ENCODE measurements around the gene TLX2.
"Not testable (repeated sequence)": the region's sequence is repeated elsewhere in the genome, so short reads cannot be mapped to it uniquely, and the experiment has no call there.

Gene TLX2

DNA sequence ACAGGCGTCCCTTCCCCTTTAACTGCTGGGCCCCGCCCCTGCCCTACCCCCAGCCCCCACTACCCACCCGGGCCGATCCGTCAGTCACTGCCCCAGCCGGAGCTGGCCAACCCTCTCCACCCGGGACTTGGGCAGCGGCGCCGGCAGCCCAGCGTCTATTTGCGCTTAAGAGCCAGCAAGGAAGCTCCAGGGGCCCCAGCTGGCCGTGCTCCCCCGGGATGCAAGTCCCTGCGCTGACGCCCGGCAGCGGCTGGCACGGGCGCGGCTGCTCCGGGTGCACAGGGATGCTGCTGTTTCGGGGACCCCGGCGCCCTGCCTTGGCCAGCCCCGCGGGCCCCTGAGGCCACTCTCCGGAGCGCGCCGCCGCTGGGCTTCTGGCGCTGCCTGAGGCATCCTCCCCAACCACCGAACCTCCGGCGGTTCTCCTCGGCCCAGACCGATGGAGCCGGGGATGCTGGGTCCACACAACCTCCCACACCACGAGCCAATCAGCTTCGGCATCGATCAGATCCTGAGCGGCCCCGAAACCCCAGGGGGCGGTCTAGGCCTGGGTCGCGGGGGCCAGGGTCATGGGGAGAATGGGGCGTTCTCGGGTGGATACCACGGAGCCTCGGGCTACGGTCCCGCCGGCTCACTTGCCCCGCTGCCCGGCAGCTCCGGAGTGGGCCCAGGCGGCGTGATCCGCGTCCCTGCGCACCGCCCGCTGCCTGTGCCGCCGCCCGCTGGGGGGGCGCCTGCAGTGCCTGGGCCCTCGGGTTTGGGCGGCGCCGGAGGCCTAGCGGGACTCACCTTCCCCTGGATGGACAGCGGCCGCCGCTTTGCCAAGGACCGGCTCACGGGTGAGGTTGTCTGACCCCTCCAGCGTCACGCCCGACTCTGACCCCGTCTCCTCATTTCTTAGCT is at the start of gene TLX2:
Gene TLX2 (plus strand): TSS at position 83 of the 903 bp plus-strand sequence. CDS start 357 bp downstream, at position 440.
- DNase-seq (ENCODE audit: low read depth in 2 of 2), result no peak

DNA sequence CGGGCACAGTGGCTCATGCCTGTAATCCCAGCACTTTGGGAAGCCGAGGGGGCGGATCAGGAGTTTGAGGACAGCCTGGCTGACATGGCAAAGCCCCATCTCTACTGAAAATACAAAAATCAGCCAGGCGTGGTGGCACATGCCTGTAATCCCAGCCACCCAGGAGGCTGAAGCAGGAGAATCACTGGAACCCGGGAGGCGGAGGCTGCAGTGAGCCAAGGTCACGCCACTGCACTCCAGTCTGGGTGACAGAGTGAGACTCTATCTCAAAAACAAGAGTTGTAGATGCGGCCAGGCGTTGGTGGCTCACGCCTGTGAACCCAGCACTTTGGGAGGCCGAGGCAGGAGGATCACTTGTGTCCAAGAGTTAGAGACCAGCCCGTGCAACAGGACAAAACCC is 43.5 kb upstream of the TLX2 start:
- not testable (repeated sequence) for DNase-seq (ENCODE audit: low read depth in 2 of 2)

DNA sequence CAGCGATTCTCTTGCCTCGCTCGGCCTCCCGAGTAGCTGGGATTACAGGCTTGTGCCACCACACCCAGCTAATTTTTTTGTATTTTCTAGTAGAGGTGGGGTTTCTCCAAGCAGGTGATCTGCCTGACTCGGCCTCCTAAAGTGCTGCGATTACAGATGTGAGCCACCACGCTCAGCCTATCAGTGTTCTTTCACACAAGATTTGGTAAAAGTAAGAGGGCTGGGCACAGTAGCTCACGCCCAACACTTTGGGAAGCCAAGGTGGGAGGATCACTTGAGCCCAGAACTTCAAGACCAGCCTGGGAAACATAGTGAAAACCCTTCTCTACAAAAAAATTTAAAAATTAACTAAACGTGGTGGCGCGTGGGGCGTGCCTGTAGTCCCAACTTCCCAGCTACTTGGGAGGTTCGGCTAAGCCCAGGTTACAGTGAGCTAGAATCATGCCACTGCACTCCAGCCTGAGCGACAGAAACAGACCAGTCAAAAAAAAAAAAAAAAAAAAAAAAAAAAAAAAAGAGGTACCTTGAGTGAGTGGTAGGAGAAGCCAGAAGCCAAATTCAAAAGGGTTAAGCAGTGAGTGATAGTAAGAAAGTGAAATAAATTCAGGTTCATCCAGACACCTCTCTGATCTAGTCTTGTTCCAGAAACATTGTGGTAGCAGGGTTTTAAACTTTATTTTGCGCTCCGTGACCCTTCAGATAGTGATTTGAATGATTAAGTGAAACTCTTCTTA is 42.8 kb upstream of the TLX2 start:
- no peak for DNase-seq (ENCODE audit: low read depth in 2 of 2)

DNA sequence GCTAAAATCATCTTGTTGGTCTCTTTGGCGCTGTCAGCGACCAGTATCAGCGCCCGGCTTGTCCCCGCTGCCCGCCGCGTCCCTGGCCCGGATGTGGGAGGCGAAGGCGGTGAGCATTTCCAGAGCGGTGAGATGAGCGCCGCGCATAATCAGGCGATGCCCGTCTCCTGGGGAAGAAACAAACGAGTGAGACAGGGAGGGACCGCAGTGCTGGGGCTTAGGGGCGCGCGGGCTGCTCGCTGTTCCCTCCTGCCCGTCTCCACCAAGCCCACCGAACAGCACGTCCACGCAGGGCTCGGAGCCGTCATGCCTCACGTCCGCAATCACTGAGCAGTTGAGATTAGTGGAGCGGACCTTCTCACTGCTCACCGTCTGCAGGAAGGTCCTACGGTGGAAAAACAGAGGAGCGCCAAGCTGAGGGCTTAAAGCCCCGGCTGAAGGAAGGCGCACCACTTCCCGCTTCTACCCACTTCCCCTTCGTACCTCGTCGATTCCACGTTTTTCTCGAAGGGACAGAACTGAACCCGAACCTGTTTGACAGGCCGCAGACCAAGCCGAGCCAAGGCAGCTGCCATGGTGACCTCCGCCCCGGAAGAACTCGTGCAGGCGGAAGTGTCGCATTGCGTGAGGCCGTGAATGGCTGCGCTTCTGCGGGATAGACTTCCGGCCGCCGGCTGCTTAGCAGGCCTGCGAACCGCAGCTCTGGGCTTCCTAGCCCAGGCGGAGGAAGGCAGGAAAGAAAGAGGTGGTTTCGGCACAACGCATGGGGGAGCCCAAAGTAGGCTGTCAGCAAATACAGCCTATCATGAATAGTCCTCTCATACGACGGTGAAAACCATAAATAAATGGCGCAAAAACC is 41.9 kb upstream of the TLX2 start, which contains the start of gene MRPL53:
Gene MRPL53 (minus strand): TSS at position 595 of the 859 bp plus-strand sequence. CDS start 20 bp downstream, at position 575.
- DNase-seq (ENCODE audit: low read depth in 2 of 2), result peak; percentile 95 to 96

DNA sequence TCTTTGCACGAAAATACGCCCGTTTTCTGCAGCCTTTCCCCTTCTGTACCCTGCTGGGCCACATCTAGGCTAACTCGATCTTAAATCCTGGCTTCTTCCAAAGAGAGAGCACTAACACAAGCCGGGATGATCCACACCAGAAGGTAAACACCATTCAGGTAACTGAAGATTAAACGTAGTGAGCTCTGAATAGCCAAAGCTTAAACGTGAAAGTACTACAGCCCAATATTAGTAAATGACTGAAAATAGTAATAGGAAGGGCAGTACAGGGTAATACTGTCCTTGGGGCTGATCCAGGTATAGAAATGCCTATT is 41.3 kb upstream of the TLX2 start:
- DNase-seq (ENCODE audit: low read depth in 2 of 2), result no peak

DNA sequence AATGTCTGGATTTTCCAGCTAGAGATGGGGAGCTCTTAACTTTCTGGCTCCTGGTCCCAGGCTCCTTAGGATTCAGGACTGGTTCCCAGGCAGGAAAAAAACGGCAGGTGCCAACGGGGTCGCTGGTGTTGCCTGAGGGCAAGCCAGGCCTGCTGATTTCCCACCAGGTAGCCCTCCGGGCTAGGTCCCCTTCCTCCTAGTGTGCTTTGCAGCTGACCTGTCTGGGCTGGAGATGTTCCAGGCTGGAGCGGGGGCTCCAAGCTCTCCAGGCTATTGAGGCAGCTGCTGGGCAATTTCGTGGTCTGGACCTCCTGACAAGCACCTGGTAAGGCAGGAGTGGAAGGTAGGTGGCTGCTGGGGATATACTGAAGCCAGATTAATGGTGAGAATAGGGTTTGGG is 39.8 kb upstream of the TLX2 start:
- DNase-seq (ENCODE audit: low read depth in 2 of 2), result no peak

DNA sequence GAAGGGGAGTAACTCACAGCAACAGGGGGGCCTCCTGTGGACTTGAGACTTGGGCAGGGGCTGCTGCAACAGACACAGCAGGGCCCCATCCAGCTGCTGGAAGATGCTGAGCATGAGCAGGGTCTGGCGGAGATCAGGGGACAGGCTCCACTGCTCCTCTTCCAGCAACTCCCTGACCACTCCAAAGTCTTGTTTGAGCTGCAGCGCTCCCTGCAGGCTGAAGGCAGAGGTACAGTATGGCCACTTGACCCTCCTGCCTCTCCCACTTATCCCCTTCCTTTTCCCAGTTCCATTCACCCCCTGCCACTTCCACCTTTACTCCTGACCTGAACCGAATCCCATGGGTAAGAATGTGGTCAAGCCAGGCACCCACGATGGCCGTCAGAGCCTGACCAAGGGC is 39.4 kb upstream of the TLX2 start:
- no peak for DNase-seq (ENCODE audit: low read depth in 2 of 2)

DNA sequence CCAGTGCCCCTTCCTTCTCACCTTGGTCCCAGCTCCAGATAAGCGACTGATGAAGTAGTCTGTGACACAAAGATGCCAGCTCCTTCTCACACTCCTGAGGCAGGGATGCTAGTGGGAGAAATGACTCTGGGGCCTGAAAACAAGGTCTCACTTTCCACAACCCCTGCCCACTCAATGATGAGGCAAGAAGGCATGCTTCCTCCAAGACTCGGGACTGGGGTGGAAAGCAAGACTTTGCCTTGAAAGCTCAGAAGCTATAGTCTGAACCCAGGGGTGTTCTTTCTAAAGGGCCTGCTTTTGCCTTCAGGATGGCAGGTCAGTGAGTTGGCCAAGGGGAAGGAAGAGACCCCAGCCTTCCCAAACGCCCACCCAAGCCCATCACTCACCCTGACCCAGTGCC is 32.8 kb upstream of the TLX2 start:
- no peak for DNase-seq (ENCODE audit: low read depth in 2 of 2)

DNA sequence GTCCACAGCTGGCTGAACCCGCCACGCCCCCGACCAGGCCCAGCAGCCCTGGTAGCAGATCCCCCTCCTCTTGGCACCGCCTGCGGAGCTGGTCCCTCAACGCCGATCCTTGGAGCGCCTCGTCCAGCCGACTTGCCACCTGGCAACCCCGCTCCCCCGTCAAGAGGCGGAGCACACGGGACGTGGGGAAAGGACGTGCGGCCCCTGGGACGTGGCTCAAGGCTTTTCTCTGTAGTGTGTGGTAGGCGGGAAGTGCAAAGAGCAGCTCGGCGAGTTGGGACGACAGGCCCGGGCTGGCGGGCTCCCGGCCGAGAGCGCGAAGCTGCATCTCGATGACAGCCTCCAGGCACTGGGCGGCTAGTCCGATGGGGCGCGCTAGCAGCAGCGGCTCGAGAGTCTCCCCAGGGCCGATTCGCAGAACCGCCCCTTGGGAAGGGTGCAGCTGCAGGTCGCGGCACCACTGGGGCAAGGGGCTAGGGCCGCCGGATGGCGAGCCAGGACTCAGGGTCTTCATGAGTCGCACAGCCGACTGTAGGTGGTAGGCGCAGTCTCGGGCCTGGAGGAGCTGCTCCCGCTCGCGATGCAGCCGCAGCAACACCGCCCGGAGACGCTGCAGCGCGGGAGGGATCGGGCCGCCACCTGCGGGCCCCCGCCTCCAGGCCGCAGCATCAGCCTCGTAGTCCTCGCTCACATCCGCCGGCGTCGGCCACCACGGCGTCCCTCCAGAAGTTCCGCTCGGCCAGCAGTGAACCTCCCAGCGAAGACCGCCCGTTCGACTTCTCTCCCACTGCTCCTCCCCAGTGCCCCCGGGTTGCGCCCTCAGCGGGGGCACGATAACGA is 32.1 kb upstream of the TLX2 start:
- DNase-seq (ENCODE audit: low read depth in 2 of 2), result peak in 1 of 2 donors; percentile 44

DNA sequence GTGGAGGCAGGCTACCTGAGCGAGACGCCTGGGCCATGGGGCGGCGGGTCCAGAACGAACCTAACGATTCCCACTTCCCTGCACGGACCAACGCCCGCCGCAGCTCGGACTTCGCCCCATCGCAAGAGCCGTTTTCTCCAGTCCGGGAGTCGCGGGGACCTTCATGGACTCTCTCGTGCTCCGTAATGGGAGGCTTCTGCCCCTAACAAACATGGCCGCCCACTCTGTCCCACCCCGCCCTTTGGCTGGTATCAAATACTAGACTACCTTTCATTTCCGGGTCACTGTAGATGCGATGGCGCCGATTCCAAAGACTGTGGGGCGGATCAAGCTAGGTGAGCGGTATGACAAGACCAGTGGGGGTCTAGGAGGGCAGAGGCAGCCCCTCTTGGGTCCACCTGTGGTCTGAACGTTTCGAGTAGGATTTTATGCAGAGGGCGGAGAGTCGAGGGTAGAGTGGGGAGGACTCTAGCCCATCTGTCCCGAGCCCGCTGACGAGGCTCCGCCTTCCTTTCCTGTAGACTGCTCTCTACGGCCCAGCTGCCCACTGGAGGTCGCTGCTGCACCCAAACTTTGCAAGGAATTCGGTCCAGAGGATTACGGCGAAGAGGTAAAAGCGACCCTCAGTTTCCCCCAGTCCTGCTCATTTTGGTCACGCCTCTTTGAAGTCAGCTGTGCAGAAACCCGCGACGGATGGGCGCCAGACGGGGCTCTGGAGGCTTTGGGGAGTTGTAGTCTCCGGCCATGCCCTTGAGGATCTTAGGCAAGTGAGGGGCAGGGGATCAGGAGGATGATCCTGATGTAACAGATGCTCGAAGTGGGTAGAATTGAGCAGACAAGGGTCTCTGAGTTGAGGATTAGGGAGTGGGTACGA is 31.2 kb upstream of the TLX2 start, which contains the start of the genes CCDC142 and TTC31:
Gene CCDC142 (minus strand): TSS at position 198 of the 874 bp plus-strand sequence. CDS start 161 bp downstream, at position 37.
Gene TTC31 (plus strand): TSS at position 281 of the 874 bp plus-strand sequence. CDS start 15 bp downstream, at position 296.
- peak; percentile 84 to 92 for DNase-seq (ENCODE audit: low read depth in 2 of 2)

DNA sequence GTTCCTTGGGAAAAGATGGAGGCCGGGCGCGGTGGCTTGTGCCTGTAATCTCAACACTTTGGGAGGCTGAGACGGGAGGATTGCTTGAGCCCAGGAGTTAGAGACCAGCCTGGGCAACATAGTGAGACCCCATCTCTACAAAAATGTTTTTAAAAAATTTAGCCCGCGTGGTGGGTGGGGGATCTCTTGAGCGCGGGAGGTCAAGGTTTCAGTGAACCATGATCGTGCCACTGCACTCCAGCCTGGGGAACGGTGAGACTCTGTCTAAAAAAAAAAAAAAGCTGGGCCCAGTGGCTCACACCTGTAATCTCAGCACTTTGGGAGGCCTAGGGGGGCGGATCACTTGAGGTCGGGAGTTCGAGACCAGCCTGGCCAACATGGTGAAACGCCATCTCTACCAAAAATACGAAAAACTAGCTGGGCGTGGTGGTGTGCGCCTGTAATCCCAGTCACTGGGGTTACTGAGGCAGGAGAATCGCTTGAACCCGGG is 30.5 kb upstream of the TLX2 start:
- DNase-seq (ENCODE audit: low read depth in 2 of 2), result not testable (repeated sequence)

DNA sequence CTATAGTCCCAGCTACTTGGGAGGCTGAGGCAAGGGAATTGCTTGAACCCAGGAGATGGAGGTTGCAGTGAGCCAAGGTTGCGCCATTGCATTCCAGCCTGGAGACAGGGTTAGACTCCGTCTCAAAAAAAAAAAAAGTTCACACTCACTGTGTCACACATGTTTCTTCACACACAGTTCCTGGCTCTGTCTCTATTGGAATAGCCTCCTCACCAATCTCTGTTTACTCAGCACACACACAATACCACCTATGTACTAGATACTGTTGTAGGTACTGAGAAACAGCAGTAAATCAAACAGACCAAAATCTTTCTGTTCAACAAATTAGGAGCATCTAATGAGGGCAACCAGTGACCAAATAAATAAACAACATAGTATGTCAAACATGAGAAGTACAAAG is 28.1 kb upstream of the TLX2 start:
- DNase-seq (ENCODE audit: low read depth in 2 of 2), result no peak

DNA sequence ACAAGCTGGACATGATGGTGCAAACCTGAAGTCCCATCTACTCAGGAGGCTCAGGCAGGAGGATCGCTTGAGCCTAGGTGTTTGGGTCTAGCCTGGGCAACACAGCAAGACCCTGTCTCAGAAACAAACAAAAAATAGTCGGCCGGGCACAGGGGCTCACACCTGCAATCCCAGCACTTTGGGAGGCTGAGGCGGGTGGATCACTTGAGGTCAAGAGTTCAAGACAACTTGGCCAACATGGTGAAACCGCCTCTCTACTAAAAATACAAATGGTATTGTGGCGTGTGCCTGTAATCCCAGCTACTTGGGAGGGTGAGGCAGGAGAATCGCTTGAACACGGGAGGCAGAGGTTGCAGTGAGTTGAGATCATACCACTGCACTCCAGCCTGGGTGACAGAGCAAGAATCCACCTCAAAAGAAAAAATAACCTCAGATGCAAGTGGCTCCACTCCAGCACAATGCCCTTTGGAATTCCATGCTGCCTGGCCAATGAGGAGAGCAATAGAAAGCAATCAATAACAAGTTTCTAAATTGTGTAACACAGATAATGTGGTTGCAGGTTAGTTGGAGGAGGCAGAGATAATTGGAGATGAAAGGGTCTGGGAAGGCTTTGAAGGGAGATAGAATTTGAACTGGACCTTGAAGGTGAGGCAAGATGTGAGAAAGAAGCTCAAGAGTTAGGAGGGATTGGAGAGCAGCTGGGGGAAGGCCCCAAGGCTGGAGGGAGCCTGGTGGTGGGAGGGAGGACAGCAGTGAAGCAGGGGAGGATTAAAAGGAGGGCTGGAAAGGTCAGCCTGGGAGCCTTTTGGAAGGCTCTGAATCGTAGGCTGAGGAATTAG is 25.4 kb upstream of the TLX2 start:
- no peak for DNase-seq (ENCODE audit: low read depth in 2 of 2)

DNA sequence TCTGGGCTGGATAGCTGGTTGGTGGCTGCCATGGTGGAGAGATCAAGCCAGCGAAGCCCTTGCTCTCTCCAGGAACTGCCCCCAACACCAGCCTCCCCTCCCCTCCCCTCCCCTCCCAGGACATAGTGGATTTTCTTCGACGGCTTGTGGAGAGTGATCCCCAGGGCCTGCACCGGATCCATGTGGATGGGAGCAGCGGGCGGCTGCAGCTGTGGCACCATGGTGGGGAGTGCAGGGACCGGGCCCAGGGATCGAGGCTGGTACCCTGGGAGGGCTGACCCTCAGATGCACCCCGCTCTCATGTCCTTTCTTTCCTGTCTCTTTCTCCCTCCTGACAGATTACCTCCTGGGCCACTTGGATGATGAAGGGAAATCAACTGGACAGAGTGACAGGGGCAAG is 24.3 kb upstream of the TLX2 start:
- no peak for DNase-seq (ENCODE audit: low read depth in 2 of 2)

DNA sequence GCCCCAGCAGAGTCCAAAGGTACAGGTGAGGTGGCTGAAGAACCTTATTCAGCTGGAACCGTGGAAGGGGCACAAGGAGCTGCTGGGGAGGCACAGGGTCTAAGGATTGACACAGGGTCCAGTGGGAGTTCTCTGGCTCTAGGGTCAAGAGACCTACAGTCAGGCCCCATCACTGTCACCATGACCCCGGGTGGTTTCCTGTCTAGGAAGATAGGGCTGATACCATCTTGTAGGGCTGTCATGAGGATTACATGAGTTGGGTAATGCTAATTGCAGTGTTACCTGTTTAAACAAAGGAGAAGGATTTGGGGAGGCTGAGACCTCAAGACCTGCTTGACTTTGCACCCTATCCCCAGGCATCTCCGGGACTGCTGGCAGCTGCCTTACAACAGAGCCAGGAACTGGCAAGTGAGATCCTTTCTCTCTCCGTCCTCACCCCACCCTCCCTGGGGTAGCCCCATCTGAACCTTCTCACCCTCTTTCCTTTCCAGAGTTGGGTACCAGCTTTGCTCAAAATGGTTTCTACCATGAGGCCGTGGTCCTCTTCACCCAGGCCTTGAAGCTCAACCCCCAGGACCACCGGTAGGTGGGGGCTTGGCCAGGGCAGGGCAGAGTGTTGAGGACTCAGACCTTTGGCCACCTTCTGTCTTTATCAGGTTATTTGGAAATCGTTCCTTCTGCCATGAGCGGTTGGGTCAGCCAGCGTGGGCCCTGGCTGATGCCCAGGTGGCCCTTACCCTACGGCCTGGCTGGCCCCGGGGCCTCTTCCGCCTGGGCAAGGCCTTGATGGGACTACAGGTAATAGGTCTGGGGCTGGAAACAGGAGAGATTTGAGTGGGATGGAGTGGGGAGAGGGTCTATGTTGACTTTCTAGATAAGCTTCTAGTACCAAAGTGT is 22.4 kb upstream of the TLX2 start:
- no peak for DNase-seq (ENCODE audit: low read depth in 2 of 2)

DNA sequence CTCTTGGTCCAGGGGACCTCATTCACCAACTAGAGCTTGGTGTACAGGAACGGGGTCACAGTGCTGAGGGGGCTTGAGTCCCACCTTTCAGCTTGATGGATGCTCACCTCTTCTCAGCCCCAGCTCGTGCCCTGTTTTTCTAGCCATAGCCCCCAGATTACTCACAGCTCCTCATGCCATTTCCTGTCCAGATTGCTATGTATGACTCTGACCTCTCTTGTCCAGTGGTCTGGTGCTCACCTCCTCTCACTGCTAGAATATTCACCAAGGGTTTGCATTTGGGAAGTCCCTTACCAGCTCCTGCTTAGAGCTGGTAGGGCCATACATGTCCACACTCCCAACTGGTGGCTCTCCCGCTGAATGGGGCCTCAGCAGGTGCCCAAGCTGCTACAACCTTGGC is 20.7 kb upstream of the TLX2 start:
- no peak for DNase-seq (ENCODE audit: low read depth in 2 of 2)

DNA sequence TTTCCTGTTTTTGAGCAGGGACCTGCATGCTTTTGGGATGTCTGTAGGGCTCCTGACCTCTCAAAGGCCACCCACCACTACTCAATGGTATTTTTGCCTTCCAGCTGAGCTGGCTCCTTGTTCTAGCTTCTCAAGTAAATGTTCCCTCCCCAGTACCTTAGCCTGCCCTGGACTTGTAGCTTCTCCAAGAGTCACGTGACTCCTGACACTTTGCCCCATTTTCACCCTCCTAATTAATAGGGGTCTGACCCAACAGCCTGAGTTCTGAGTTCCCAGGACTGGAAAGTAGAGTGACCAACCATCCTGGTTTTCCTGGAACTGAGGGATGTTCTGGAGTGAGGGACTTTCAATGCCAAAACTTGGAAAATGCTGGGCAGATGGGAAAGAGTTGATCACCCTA is 18.8 kb upstream of the TLX2 start:
- no peak for DNase-seq (ENCODE audit: low read depth in 2 of 2)

Measured in stimulated activated CD4-positive, alpha-beta T cell treated with anti-CD3 and anti-CD28 coated beads, Interleukin-4, amount 100 ng/mL, for 48 hours (primary cell).